GM19238 (cell line): ENCODE results near the gene FMN2.

Experiments
- DNase-seq: peaks from one replicate; pipeline ENCODE4 v3.0.0; 2011; ENCODE audit warnings: low spot score; ENCODE audit not compliant: insufficient read length

FMN2 gene

GRCh38 chr1:240491156-240491555, 399.5 kb downstream of the FMN2 start:
- no peak for DNase-seq

DNA sequence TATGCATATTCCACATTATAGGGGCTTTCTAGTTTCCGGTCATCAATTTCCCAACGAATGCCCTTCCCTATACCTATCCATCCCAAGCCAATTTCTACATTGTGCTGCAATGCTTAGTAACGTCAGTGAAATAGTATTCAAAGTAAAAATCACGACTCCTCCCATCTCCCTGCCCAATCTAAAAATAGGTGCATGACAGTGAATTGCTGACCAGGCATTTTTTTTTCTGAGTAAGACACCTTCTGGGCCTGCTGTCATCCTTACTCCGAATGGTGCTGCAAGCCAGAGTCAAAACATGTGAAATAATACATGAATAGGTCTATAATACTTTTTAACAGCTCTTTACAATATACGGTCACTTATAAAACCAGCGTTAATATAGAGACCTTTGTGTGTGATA, 400.1 kb downstream of the FMN2 start:
- DNase-seq, result no peak

DNA sequence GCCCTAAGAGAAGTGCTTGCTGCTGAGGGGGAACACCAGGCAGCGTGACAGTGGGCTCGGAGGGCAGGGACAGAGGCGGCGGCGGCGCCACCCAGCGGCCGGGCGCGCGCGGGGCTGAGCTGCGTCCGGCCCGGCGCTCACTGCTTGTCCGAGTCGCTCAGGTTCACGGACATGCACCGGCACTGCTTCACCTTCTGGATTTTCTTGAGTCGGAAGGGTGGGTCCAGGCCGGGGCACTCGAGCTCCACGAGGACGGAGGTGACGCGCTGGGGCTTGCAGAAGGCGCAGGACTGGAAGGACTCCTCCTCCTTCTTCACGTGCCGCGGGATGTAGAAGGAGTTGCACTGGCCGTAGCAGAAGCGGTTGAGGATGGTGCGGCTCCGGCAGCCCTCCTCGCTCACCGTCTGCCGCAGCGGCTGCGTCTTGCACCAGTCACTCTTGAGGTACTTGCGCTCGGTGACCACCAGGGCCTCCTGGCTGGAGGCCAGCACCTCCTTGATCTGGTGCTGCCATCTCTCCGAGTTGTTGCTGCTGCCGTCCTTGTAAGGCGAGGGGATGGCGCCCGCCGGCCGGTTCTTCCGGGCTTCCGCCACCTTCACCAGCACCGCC, 401.3 kb downstream of the FMN2 start:
- no peak for DNase-seq

DNA sequence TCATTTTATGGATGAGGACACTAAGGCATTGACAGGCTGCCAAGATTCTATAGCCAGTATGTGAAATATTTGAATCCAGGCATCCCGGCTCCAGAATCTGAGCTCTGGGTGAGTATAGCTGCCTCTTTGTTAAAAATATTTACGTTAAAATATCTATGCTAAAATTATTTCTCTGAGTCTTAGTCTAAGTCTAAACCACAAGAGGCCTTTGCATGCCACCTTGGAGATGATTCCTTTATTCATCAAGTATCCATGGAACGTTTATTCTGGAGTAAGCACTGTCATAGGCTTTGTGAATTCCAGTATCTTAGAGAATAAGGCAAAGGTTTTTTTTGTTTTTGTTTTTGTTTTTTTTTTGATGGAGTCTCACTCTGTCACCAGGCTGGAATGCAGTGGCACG, 403.9 kb downstream of the FMN2 start:
- no peak for DNase-seq

GRCh38 chr1:240496356-240496755, 404.7 kb downstream of the FMN2 start:
- no peak for DNase-seq

- no peak for DNase-seq
Measured at GRCh38 chr1:240496941-240497340, 405.3 kb downstream of the FMN2 start.

- DNase-seq, result no peak
Measured at GRCh38 chr1:240497908-240498307, 406.2 kb downstream of the FMN2 start.

GRCh38 chr1:240498335-240498734, 406.7 kb downstream of the FMN2 start:
- no peak for DNase-seq

GRCh38 chr1:240499012-240499411, 407.3 kb downstream of the FMN2 start:
- no peak for DNase-seq

DNA sequence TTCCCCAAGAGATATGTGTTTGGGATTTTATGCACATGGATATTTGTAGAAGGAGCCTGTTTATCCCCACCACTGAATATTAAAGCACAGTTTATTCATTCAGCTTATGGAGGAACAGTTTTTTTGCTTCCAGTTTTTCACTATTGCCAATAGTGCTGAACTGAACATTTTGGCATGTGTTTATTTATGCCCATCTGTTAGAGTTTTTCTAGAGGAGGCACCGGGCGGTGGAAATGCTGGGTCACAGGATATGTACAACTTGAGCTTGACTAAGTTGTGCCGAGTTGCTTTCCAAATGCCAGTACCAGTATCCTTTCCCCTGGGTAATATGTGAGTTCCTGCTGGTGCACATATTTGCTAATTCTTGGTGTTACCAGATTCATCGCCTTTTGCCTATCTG, 409.0 kb downstream of the FMN2 start:
- DNase-seq, result no peak

DNA sequence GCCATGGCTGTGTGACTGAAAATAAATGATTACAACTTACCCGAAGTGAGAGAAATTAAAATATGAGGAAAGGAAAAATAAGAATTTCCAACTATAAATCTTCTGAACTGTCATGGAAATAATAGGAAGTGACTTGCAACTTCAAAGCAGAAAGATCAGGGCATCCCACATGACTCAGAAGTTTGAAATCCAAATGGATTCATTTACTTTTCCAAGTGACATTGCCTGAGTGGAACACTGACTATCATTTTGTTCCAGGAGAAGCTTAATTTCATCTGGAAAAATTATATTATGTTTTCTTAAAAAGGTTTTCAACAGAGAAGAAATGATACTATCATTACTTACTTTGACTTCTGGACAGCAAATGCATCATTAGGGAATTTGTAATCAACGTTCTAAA, 409.4 kb downstream of the FMN2 start:
- no peak for DNase-seq

- DNase-seq, result no peak
Measured at GRCh38 chr1:240503036-240503435, 411.4 kb downstream of the FMN2 start.

GRCh38 chr1:240503558-240503957, 411.9 kb downstream of the FMN2 start:
- no peak for DNase-seq

- DNase-seq, result no peak
Measured at GRCh38 chr1:240506176-240506575, 414.5 kb downstream of the FMN2 start.

DNA sequence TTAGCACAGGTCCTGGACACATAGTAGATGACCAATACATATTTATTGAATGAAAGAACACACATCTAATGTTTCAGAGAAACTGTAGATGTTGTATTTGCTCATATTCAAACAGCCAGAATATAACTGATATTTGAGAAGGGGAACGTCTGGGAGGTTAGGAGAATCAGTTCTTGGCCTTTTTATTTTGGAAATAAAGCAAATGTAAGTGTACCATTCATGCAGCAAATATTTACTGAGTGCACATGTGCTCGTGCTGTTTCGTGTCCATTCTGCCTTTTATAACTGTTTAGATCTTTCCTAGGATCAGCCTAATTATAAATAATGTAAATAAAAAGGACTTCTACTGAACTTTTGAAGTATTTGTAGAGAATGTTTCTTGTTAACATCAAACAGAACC, 416.5 kb downstream of the FMN2 start:
- DNase-seq, result no peak

- no peak for DNase-seq
Measured at GRCh38 chr1:240508950-240509349, 417.3 kb downstream of the FMN2 start.

DNA sequence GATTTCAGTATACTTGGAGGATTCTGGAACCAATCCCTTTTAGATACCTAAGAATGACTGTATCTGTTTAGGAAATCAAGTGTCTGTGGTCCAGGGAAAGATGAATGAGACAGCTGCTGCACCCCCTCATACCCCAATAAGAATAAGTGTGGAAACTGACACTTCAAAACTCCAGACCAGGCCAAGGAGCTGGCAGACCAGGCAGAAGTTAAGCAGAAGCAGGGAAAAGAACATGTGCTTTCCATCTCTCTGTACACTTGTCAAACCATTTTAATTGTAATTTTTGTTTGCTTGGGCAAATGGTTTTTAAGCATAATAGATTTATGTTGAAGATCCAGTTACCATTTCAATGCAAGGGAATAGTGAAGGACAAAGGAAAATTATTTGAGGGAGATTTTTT, 420.1 kb downstream of the FMN2 start:
- DNase-seq, result no peak

GRCh38 chr1:240515505-240515904, 423.8 kb downstream of the FMN2 start:
- no peak for DNase-seq

DNA sequence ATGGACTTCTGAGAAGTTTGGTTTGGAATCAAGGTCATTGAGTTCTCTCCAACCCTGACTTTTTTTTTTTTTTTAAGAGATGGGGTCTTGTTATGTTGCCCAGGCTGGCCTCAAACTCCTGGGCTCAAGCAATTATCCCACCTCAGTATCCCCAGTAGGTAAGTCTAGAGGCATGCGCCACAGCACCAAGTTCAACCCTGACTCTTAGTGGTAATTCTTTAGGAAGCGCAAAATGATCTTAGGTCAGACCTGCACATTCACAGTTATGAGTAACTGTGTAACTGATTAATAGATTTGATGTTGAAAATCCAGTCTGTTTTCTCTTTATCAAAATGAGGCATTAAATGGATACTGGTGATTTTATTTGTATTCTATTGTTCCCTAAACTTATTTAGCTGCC, 424.4 kb downstream of the FMN2 start:
- DNase-seq, result no peak

- no peak for DNase-seq
Measured at GRCh38 chr1:240517891-240518290, 426.2 kb downstream of the FMN2 start.

DNA sequence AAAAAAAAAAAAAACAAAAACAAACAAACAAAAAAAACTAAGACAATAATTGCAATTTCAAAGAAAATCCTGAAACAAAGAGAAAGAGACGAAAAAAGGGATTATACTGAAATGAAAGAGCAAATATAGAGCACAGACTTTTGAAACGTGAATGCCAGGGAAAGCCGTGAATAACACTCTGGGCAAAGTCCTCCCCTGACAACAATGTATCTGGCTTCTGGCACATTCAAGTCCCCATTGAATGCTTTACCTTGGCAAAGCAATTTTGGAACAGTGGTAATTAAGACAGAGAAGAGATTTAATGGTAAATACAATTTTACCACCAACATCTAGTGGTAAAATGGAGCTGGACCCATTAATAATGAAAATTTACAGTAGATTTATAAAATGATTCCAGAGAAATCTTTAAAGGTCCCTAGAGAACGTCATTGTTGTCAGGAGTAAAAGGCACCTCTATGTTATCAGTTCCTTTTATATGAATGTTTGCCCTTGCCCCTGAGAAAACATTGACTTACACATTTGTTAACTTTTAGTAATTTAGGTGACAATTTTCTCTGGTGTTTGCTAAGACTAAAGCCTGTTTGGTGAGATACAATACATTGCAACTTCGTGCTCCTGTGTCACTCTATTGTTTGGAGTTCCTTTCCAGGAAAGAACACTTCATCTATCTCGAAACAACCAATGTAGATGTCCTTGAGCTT, 430.6 kb downstream of the FMN2 start:
- DNase-seq, result no peak

DNA sequence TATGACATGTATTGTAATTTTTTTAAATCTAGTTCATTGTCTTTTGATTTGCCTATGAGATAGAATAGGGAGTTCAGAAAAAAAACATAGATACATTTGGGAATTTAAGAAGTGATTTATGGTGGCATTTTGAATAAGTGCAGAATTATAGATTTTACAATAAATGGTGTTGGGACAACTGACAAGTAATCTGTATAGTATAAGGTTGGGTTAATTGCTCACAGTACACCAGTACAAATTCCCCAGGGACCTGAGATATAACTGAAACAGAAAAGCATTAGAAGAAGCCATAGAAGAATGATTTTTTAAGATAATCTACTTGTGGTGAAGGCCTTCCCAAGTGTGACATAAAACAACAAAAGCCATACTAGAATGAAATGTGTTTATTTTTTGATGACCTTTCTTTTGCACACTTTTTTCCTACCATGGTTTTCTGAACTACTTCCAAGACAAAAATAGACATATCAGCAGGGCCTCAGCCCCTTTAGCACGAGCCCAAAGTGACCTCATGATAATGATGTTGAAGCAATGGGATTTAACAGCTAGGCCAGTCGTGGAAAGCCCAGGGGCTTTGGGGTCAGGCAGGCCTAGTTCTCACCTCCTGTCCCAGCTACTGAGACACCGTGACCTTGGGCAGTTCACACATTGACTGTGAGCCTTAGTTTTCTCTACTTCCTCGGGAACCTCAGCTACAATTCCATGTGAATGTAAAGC, 432.8 kb downstream of the FMN2 start:
- DNase-seq, result no peak
